ENCODE measurements around the gene OSBPL5. TPM values are rescaled to one million over a fixed set of nuclear protein-coding genes. Genes with fewer than 3 reads are reported as not detected.

The OSBPL5 gene
- total and polyA plus RNA-seq, 2 of the 4 experiments (the other 2 are of a cell fraction), result 14.9 to 22.3 TPM

GRCh38 chr11:3090096-3090901 is 74.8 kb downstream of the OSBPL5 start:
- 92% methylated on average over 6 of the region's 13 CpGs; no CpG with 5 or more reads in 1 of the 2 experiments for WGBS, 2 experiments (ENCODE audit: extremely low coverage in 2 of 2, insufficient read length in 1 of 2)
- Histone ChIP-seq H3K4me3 (ENCODE audit: insufficient read depth, low read depth, low read length) (no peak overlapping the region), H2BK15ac (ENCODE audit: low read depth, low read length) (no peak overlapping the region), H3K56ac (ENCODE audit: extremely low read depth, insufficient read depth, low read length) (no peak overlapping the region), H3K27ac (ENCODE audit: insufficient read depth, low read length) (no peak overlapping the region), H3K4me1 (ENCODE audit: control insufficient read depth, insufficient read depth, low read length) (peaks cover 3% of the 10 kb centered on the region), H3K79me1 (ENCODE audit: low read depth in 1 of 2, low read length in 2 of 2) (peaks cover 0 to 15% of the 10 kb centered on the region in 2 experiments; a peak in 1 of 4 replicates), H4K91ac (ENCODE audit: insufficient read depth, low read depth, low read length) (no peak overlapping the region), H2AFZ (replicated peaks; ENCODE audit: low read length, poor library complexity) (no peak overlapping the region), H4K8ac (ENCODE audit: low read depth in 2 of 2, low read length in 2 of 2) (no peak overlapping the region), H2AK5ac (ENCODE audit: low read depth, low read length) (no peak overlapping the region), H2BK20ac (ENCODE audit: low read depth, low read length) (no peak overlapping the region), H3K27me3 (ENCODE audit: control insufficient read depth, insufficient read depth, low read length) (0 out of 2 replicates have a peak, but pooled peaks cover 1% of the 10 kb centered on the region), H2AK9ac (replicated peaks; ENCODE audit: low read depth, low read length, poor library complexity) (peak overlapping the region; percentile 58), H3K36me3 (ENCODE audit: control insufficient read depth, insufficient read depth, low read length) (peaks cover 41% of the 10 kb centered on the region), H4K20me1 (ENCODE audit: insufficient read depth, low read length) (peaks cover 8% of the 10 kb centered on the region), H3K4ac (ENCODE audit: low read depth, low read length) (no peak overlapping the region), H3K9ac (ENCODE audit: low read depth, low read length) (no peak overlapping the region), H3K18ac (ENCODE audit: low read depth, low read length) (no peak overlapping the region), H4K5ac (ENCODE audit: low read depth, low read length) (no peak overlapping the region), H3K9me1 (ENCODE audit: insufficient read depth, low read length) (no peaks in the 10 kb centered on the region), H2BK5ac (ENCODE audit: low read depth, low read length, poor library complexity, severe bottlenecking) (no peak overlapping the region), H3K4me2 (ENCODE audit: low read depth, low read length) (no peak overlapping the region), H3K9me3 (ENCODE audit: control insufficient read depth, insufficient read depth, low read length) (no peaks in the 10 kb centered on the region), H3K14ac (replicated peaks; ENCODE audit: low read depth, low read length) (no peak overlapping the region), H2BK120ac (ENCODE audit: low read depth, low read length) (no peak overlapping the region), H3K23ac (ENCODE audit: low read depth, low read length) (no peak overlapping the region)
- TF ChIP-seq CEBPB (IDR thresholded peaks at IDR 0.05; ENCODE audit: low read depth, low read length) (no peak), MAFK (IDR thresholded peaks at IDR 0.05; ENCODE audit: low read depth, low read length) (no peak), ELK1 (IDR thresholded peaks at IDR 0.05; ENCODE audit: borderline replicate concordance, low read depth, low read length) (no peak), CTCF (conservative IDR thresholded peaks at IDR 0.05; ENCODE audit: low read depth, low read length) (no peak), BHLHE40 (IDR thresholded peaks at IDR 0.05; ENCODE audit: low read depth, low read length) (no peak), RAD21 (IDR thresholded peaks at IDR 0.05; ENCODE audit: low read length) (no peak), USF2 (IDR thresholded peaks at IDR 0.05; ENCODE audit: low read depth, low read length) (no peak), RCOR1 (IDR thresholded peaks at IDR 0.05; ENCODE audit: insufficient replicate concordance, low read length) (no peak), MXI1 (IDR thresholded peaks at IDR 0.05; ENCODE audit: borderline replicate concordance, low read depth, low read length) (no peak)
- intact Hi-C loops (cut with micrococcal nuclease), result loop anchor here (5.0 kb wide), 1 partner anchor 53 kb away; no protein-coding TSS in a partner anchor
- no TSS peak for BruUV-seq (replicated peaks)
- dilution Hi-C loops (cut with HindIII; ENCODE audit: low sequenced_read_pairs, unreplicated experiment), result no loop called here
- CTCF ChIA-PET, result interaction anchor here (2.1 kb wide), 1 partner anchor 53 kb away, joined by 11 read pairs; no protein-coding TSS in a partner anchor
- ATAC-seq (ENCODE audit: low read depth) (no peak), DNase-seq (no peak)
- in situ Hi-C loops (cut with MboI; ENCODE audit: low sequenced_read_pairs), result loop anchor here (5.0 kb wide), 1 partner anchor 48 kb away; no protein-coding TSS in a partner anchor
- POLR2A ChIA-PET (ENCODE audit: unreplicated experiment), result no interaction called here

All from IMR-90 (cell line).